ENCODE results near the gene RTKN. TPM values are rescaled to one million over a fixed set of nuclear protein-coding genes. Genes with fewer than 3 reads are reported as not detected.

The RTKN gene
- total and polyA plus RNA-seq, 9 of the 15 experiments (the other 6 are each of a cell fraction or from before 2014, with no cell fraction given), result 0.14 to 6.9 (median 3.6) TPM

GRCh38 chr2:74461187-74462053 lies 19.7 kb upstream of the RTKN start:
- Histone ChIP-seq H3K4me2 (ENCODE audit: insufficient read depth, low read length) (no peak overlapping the region), H3K9me3 (replicated peaks; ENCODE audit: control insufficient read depth, insufficient read depth, low read depth, low read length) (no peaks in the 10 kb centered on the region), H3K4me1 (replicated peaks in 1 of 2; ENCODE audit: control insufficient read depth in 2 of 2, insufficient read depth in 2 of 2, low read length in 2 of 2) (peaks cover 4 to 48% of the 10 kb centered on the region in 2 experiments; a peak in 4 of 5 replicates), H3K79me2 (ENCODE audit: control insufficient read depth, insufficient read depth, low read length) (peaks cover 21% of the 10 kb centered on the region), H3K36me3 (ENCODE audit: control insufficient read depth, insufficient read depth, low read length) (peaks cover 32% of the 10 kb centered on the region), H3K4me3 (no peak overlapping the region), H3K27ac (ENCODE audit: extremely low read depth, low read depth, low read length) (no peak overlapping the region; the same call in 2 of the 3 replicates), H3K9ac (ENCODE audit: insufficient read depth in 1 of 2, low read depth in 2 of 2, low read length in 2 of 2) (no peak overlapping the region), H3K27me3 (ENCODE audit: control insufficient read depth in 2 of 2, insufficient read depth in 2 of 2, low read length in 2 of 2) (no peaks in the 10 kb centered on the region), H3K9me1 (ENCODE audit: control insufficient read depth, insufficient read depth, low read length) (no peaks in the 10 kb centered on the region), H2AFZ (ENCODE audit: low read depth, low read length) (no peak overlapping the region), H4K20me1 (replicated peaks; ENCODE audit: control insufficient read depth, insufficient read depth, low read length) (no peaks in the 10 kb centered on the region; the same call in 1 of the 2 replicates)
- no TSS peak for BruUV-seq (replicated peaks)
- peak in 1 of 4 experiments; percentile 47 for DNase-seq (ENCODE audit: extremely low read depth in 1 of 4, low spot score in 3 of 4)
- POLR2A ChIA-PET, result interaction anchor here (0.6 to 1.0 kb wide), 4 partner anchors 10 to 341 kb away, joined by 3 to 6 read pairs (median 3); no protein-coding TSS in a partner anchor
- 92% methylated on average over 18 of the region's 27 CpGs for WGBS (ENCODE audit: insufficient coverage, low coverage, missing lambda C conversion rate)
- CTCF ChIA-PET (ENCODE audit: low intra/inter-chr PET ratio), result no interaction called here
- FAIRE-seq, result no peak
- in situ Hi-C loops (cut with MboI) (no loop called here), intact Hi-C loops (cut with micrococcal nuclease) (no loop called here)
- ATAC-seq, result no peak
- TF ChIP-seq MAFF (IDR thresholded peaks at IDR 0.05; ENCODE audit: low read length) (no peak), RBFOX2 (IDR thresholded peaks at IDR 0.05; ENCODE audit: low read depth, low read length) (peak; percentile 64), KLF16 (IDR thresholded peaks at IDR 0.05) (no peak), CEBPG (CRISPR knock-in tag; IDR thresholded peaks at IDR 0.05) (no peak), CEBPG (tag; conservative IDR thresholded peaks at IDR 0.05 in 1 of 2, IDR thresholded peaks at IDR 0.05 in 1 of 2) (no peak), POLR2A (conservative IDR thresholded peaks at IDR 0.05) (0 out of 2 replicates have a peak, but pooled peaks have one; percentile 5), ZBTB34 (CRISPR knock-in tag; IDR thresholded peaks at IDR 0.05) (no peak), XRCC3 (IDR thresholded peaks at IDR 0.05) (no peak), ZNF561 (CRISPR knock-in tag; conservative IDR thresholded peaks at IDR 0.05) (no peak), BRD9 (IDR thresholded peaks at IDR 0.05; ENCODE audit: low read depth, partially characterized antibody) (no peak), MEF2A (IDR thresholded peaks at IDR 0.05; ENCODE audit: control insufficient read depth, low read depth, low read length) (no peak), ZNF780A (CRISPR knock-in tag; IDR thresholded peaks at IDR 0.05) (no peak), SRF (CRISPR knock-in tag; IDR thresholded peaks at IDR 0.05) (peak in 1 of 2 experiments; percentile 86; a peak in 2 of 4 replicates), XRCC5 (IDR thresholded peaks at IDR 0.05; ENCODE audit: low read depth, low read length) (no peak), POLR2AphosphoS5 (IDR thresholded peaks at IDR 0.05; ENCODE audit: control insufficient read depth, insufficient read depth, low read depth, low read length) (0 out of 2 replicates have a peak, but pooled peaks have one; percentile 3), GATAD2A (IDR thresholded peaks at IDR 0.05) (no peak), ZBTB7A (IDR thresholded peaks at IDR 0.05; ENCODE audit: borderline replicate concordance, control insufficient read depth, low read depth, low read length) (peak; percentile 70; the same call in 1 of the 2 replicates), TFAP4 (CRISPR knock-in tag; IDR thresholded peaks at IDR 0.05; ENCODE audit: borderline replicate concordance) (no peak), SNRNP70 (optimal IDR thresholded peaks at IDR 0.05; ENCODE audit: low read depth, low read length) (no peak), FOXJ3 (CRISPR knock-in tag; IDR thresholded peaks at IDR 0.05) (no peak), ZFP36 (IDR thresholded peaks at IDR 0.05; ENCODE audit: low read depth, low read length, partially characterized antibody) (no peak)

All from K562 (cell line).